H9 (cell line): Measurements from ENCODE around the gene FIGNL2. TPM values are rescaled to one million over a fixed set of nuclear protein-coding genes. Genes with fewer than 3 reads are reported as not detected.
A peak's percentile ranks its signal among the peaks of the same experiment; 100 is the strongest.

Experiments
- DNase-seq: peaks from one replicate; pipeline ENCODE4 v3.0.0-alpha.2; 2017
- H2AFZ ChIP-seq: one replicate; pipeline ENCODE4 v1.6.1; 2013; ENCODE audit warnings: mild to moderate bottlenecking, low read length, control low read depth, moderate library complexity
- H2AK5ac ChIP-seq: 2 replicates; pipeline ENCODE4 v1.6.1; 2013; ENCODE audit warnings: low read length, control low read depth, mixed read lengths; ENCODE audit not compliant: insufficient read length
- H2BK120ac ChIP-seq: one replicate; pipeline ENCODE4 v1.6.1; 2013; ENCODE audit warnings: low read depth, mild to moderate bottlenecking, low read length, control low read depth, inconsistent platforms; ENCODE audit not compliant: poor library complexity, severe bottlenecking
- H2BK12ac ChIP-seq: 2 replicates; pipeline ENCODE4 v1.6.1; 2013; ENCODE audit warnings: low read length, control low read depth, mixed read lengths, low read depth; ENCODE audit not compliant: insufficient read length
- H2BK15ac ChIP-seq: 2 replicates; pipeline ENCODE4 v1.6.1; 2013; ENCODE audit warnings: low read depth, low read length, control low read depth
- H2BK20ac ChIP-seq: one replicate; pipeline ENCODE4 v1.6.1; 2013; ENCODE audit warnings: low read depth, mild to moderate bottlenecking, low read length, control low read depth, inconsistent platforms; ENCODE audit not compliant: poor library complexity, severe bottlenecking
- H2BK5ac ChIP-seq: 2 replicates; pipeline ENCODE4 v1.6.1; 2013; ENCODE audit warnings: low read length, control low read depth, mixed read lengths; ENCODE audit not compliant: insufficient read length
- H3K14ac ChIP-seq: 2 replicates; pipeline ENCODE4 v1.6.1; 2013; ENCODE audit warnings: low read length, control low read depth; ENCODE audit not compliant: insufficient read depth
- H3K18ac ChIP-seq: 2 replicates; pipeline ENCODE4 v1.6.1; 2013; ENCODE audit warnings: low read depth, mild to moderate bottlenecking, mixed read lengths, low read length, control low read depth; ENCODE audit not compliant: insufficient read length
- H3K23ac ChIP-seq: 2 replicates; pipeline ENCODE4 v1.6.1; 2013; ENCODE audit warnings: low read length, control low read depth, mixed read lengths, low read depth; ENCODE audit not compliant: insufficient read length
- H3K23me2 ChIP-seq: 2 replicates; pipeline ENCODE4 v1.6.1; 2013; ENCODE audit warnings: low read depth, mild to moderate bottlenecking, mixed read lengths, low read length, control low read depth; ENCODE audit not compliant: insufficient read length, poor library complexity, severe bottlenecking
- H3K27ac ChIP-seq: 2 replicates; pipeline ENCODE4 v1.5.1; 2013; ENCODE audit warnings: low read length, control low read depth, mixed read lengths, low read depth; ENCODE audit not compliant: insufficient read length
- H3K27me3 ChIP-seq: 2 replicates; pipeline ENCODE4 v1.6.1; 2013; ENCODE audit warnings: low read length, control low read depth, inconsistent platforms; ENCODE audit not compliant: insufficient read depth
- H3K4ac ChIP-seq: 2 replicates; pipeline ENCODE4 v1.6.1; 2013; ENCODE audit warnings: low read depth, mild to moderate bottlenecking, control low read depth, inconsistent platforms, low read length, moderate library complexity
- H3K4me1 ChIP-seq: 2 replicates; pipeline ENCODE4 v1.6.1; 2013; ENCODE audit warnings: low read length, control low read depth, inconsistent platforms; ENCODE audit not compliant: insufficient read depth
- H3K4me2 ChIP-seq: 2 replicates; pipeline ENCODE4 v1.6.1; 2013; ENCODE audit warnings: low read length, control low read depth, mixed read lengths; ENCODE audit not compliant: insufficient read length, insufficient read depth
- H3K56ac ChIP-seq: 2 replicates; pipeline ENCODE4 v1.6.1; 2013; ENCODE audit warnings: low read depth, mild to moderate bottlenecking, mixed read lengths, low read length, control low read depth; ENCODE audit not compliant: insufficient read length
- H3K79me1 ChIP-seq: 2 replicates; pipeline ENCODE4 v1.6.1; 2013; ENCODE audit warnings: low read depth, mild to moderate bottlenecking, moderate library complexity, low read length, control low read depth, inconsistent platforms; ENCODE audit not compliant: insufficient read depth, poor library complexity, severe bottlenecking
- H3K79me2 ChIP-seq: 2 replicates; pipeline ENCODE4 v1.6.1; 2013; ENCODE audit warnings: low read length, control low read depth, inconsistent platforms; ENCODE audit not compliant: insufficient read depth
- H3K9ac ChIP-seq: 2 replicates; pipeline ENCODE4 v1.6.1; 2013; ENCODE audit warnings: low read length, control low read depth, mixed read lengths; ENCODE audit not compliant: insufficient read length; ENCODE audit errors: extremely low read depth
- H3K9me3 ChIP-seq: one replicate; pipeline ENCODE4 v1.6.1; 2013; ENCODE audit warnings: low read depth, low read length, inconsistent platforms; ENCODE audit not compliant: control insufficient read depth
- H3T11ph ChIP-seq: one replicate; pipeline ENCODE4 v1.6.1; 2013; ENCODE audit warnings: mild to moderate bottlenecking, low read length, control low read depth, inconsistent platforms
- H4K20me1 ChIP-seq: one replicate; pipeline ENCODE4 v1.6.1; 2013; ENCODE audit not compliant: control insufficient read depth, insufficient read length, insufficient read depth
- H4K5ac ChIP-seq: 2 replicates; pipeline ENCODE4 v1.6.1; 2013; ENCODE audit warnings: low read depth, mild to moderate bottlenecking, mixed read lengths, low read length, control low read depth; ENCODE audit not compliant: insufficient read length
- H4K8ac ChIP-seq: replicated peaks from 2 replicates; pipeline ENCODE4 v1.6.1; 2013; ENCODE audit warnings: low read length, control low read depth, mixed read lengths, low read depth; ENCODE audit not compliant: insufficient read length
- H4K91ac ChIP-seq: 2 replicates; pipeline ENCODE4 v1.6.1; 2013; ENCODE audit warnings: low read depth, mild to moderate bottlenecking, moderate library complexity, mixed read lengths, low read length, control low read depth; ENCODE audit not compliant: insufficient read length
- H3K27ac Mint-ChIP-seq, 3 experiments: 2 replicates in 2 of 3; 3 replicates in 1 of 3; pipeline ENCODE4 v1.8.0; 2020 to 2021; ENCODE audit warnings: mixed read lengths in 3 of 3, mild to moderate bottlenecking in 1 of 3, moderate library complexity in 1 of 3
- H3K27me3 Mint-ChIP-seq: 2 replicates; pipeline ENCODE4 v1.8.0; 2021; ENCODE audit warnings: low read depth, mild to moderate bottlenecking, moderate library complexity, mixed read lengths
- H3K36me3 Mint-ChIP-seq, 3 experiments: 2 replicates in 2 of 3; 3 replicates in 1 of 3; pipeline ENCODE4 v1.8.0; 2020 to 2021; ENCODE audit warnings: low read depth in 3 of 3, mixed read lengths in 3 of 3; ENCODE audit not compliant: insufficient read depth in 1 of 3
- H3K4me1 Mint-ChIP-seq, 2 experiments: 2 replicates each; pipeline ENCODE4 v1.8.0; 2020; ENCODE audit warnings: mixed read lengths in 2 of 2
- H3K4me3 Mint-ChIP-seq, 2 experiments: 2 replicates in 1 of 2; 3 replicates in 1 of 2; pipeline ENCODE4 v1.8.0; 2020 to 2021; ENCODE audit warnings: mild to moderate bottlenecking in 2 of 2, mixed read lengths in 2 of 2, moderate library complexity in 1 of 2
- H3K9me3 Mint-ChIP-seq, 2 experiments: 2 replicates in 1 of 2; 3 replicates in 1 of 2; pipeline ENCODE4 v1.8.0; 2020; ENCODE audit warnings: mild to moderate bottlenecking in 2 of 2, mixed read lengths in 2 of 2, moderate library complexity in 1 of 2
- CTCF ChIP-seq: fragments of 200-600 bp; sonication (generic); conservative IDR thresholded peaks from 3 replicates; pipeline ENCODE4 v1.8.0; 2021; ENCODE audit warnings: antibody characterized with exemption, mild to moderate bottlenecking
- WGBS: extraction: QIAGEN DNeasy Blood & Tissue Kit; methylation state at CpG from one replicate; pipeline ENCODE4 v1.1.7; 2013; ENCODE audit warnings: missing lambda C conversion rate, low lambda C conversion rate, mixed read lengths; ENCODE audit not compliant: insufficient read length; ENCODE audit errors: extremely low coverage; 5-methylcytosine and 5-hydroxymethylcytosine counted together
- total RNA-seq: library from RNA; stranded (reverse); gene quantifications from 2 replicates; pipeline ENCODE4 v1.2.1, GENCODE V29; 2021

The FIGNL2 gene
- total RNA-seq, 1 experiment from 2014 or later: 19.7 TPM

GRCh38 chr12:51890511-51891171 is 42.1 kb upstream of the FIGNL2 start:
- Histone ChIP-seq H3K27ac (no peak overlapping the region), H3K27me3 (peaks cover 2% of the 10 kb centered on the region; the same call in 1 of the 2 replicates), H2AFZ (no peak overlapping the region), H3K4me2 (no peak overlapping the region), H4K8ac (no peak overlapping the region), H3K4me1 (peaks cover 2% of the 10 kb centered on the region), H3K79me2 (no peaks in the 10 kb centered on the region), H2BK5ac (no peak overlapping the region), H3K9ac (no peak overlapping the region), H3K4ac (no peak overlapping the region), H4K91ac (no peak overlapping the region), H4K5ac (no peak overlapping the region), H3K9me3 (no peaks in the 10 kb centered on the region), H2BK120ac (no peak overlapping the region), H2BK12ac (no peak overlapping the region), H3K79me1 (no peaks in the 10 kb centered on the region), H2BK15ac (no peak overlapping the region), H3K18ac (no peak overlapping the region), H4K20me1 (no peaks in the 10 kb centered on the region), H3T11ph (no peak overlapping the region), H2AK5ac (no peak overlapping the region), H2BK20ac (no peak overlapping the region), H3K23me2 (no peaks in the 10 kb centered on the region), H3K14ac (no peak overlapping the region; the same call in 1 of the 2 replicates), H3K23ac (no peak overlapping the region), H3K56ac (no peak overlapping the region)
- no peaks in the 10 kb centered on the region; a peak in 1 of 7 replicates for H3K36me3 Mint-ChIP-seq
- peaks cover 25 to 39% of the 10 kb centered on the region in 2 experiments for H3K4me1 Mint-ChIP-seq
- no CpG with 5 or more reads among the region's 22 CpGs for WGBS
- peaks cover 19% of the 10 kb centered on the region for H3K27me3 Mint-ChIP-seq
- TF ChIP-seq CTCF: no peak
- H3K27ac Mint-ChIP-seq: peak overlapping the region in 1 of 3 experiments; percentile 35; a peak in 1 of 7 replicates
- peak; percentile 43 for DNase-seq
- no peak overlapping the region for H3K4me3 Mint-ChIP-seq
- no peaks in the 10 kb centered on the region for H3K9me3 Mint-ChIP-seq
